ENCODE data around the gene GDF2. TPM values are rescaled to one million over a fixed set of nuclear protein-coding genes. Genes with fewer than 3 reads are reported as not detected.

GDF2 gene
- total and polyA plus RNA-seq, 2 experiments from 2014 or later: not detected

DNA sequence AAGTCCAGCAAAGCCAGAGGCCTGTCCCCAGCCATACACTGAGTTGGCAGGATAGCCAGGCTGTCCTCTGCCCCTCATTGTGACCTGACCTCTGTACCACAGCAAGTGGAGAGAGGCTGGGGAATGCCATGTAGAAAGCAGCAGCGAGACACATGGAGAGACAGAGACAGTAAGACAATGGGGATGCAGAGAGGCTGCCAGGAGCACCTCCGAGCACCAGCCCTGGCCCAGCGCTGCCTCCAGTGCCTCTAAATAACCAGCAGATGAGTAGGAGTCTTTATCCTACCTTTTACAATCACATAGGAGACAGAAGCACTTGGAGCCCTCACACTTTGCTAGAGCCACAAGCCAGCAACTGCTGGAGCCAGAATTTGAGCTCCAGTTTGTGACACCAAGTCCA lies 8.1 kb downstream of the GDF2 start:
- no peaks in the 10 kb centered on the region for H3K9me3 Mint-ChIP-seq
- Histone ChIP-seq H3K9me2 (ENCODE audit: insufficient read depth) (no peaks in the 10 kb centered on the region), H3K27me3 (ENCODE audit: insufficient read depth) (no peaks in the 10 kb centered on the region), H4K20me1 (replicated peaks; ENCODE audit: insufficient read depth) (no peaks in the 10 kb centered on the region), H3K4me1 (ENCODE audit: insufficient read depth) (no peaks in the 10 kb centered on the region), H3K36me3 (ENCODE audit: insufficient read depth) (no peaks in the 10 kb centered on the region), H3K79me2 (replicated peaks; ENCODE audit: insufficient read depth) (no peaks in the 10 kb centered on the region), H3K4me2 (no peak overlapping the region), H3K27ac (ENCODE audit: low read depth) (no peak overlapping the region), H2AFZ (no peak overlapping the region), H3F3A (replicated peaks; ENCODE audit: low read depth) (no peaks in the 10 kb centered on the region), H3K4me3 (no peak overlapping the region)
- ATAC-seq: no peak
- no peaks in the 10 kb centered on the region; the same call in 1 of the 3 replicates for H3K4me1 Mint-ChIP-seq
- no peak for DNase-seq (ENCODE audit: low spot score)
- H3K36me3 Mint-ChIP-seq (ENCODE audit: low read depth): no peaks in the 10 kb centered on the region
- H3K27me3 Mint-ChIP-seq (ENCODE audit: insufficient read depth, low read depth, poor library complexity): peaks cover 1% of the 10 kb centered on the region
- TF ChIP-seq NANOG (IDR thresholded peaks at IDR 0.05; ENCODE audit: borderline replicate concordance): no peak
- TF ChIP-seq, protein P1, sequence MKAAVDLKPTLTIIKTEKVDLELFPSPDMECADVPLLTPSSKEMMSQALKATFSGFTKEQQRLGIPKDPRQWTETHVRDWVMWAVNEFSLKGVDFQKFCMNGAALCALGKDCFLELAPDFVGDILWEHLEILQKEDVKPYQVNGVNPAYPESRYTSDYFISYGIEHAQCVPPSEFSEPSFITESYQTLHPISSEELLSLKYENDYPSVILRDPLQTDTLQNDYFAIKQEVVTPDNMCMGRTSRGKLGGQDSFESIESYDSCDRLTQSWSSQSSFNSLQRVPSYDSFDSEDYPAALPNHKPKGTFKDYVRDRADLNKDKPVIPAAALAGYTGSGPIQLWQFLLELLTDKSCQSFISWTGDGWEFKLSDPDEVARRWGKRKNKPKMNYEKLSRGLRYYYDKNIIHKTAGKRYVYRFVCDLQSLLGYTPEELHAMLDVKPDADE (IDR thresholded peaks at IDR 0.05): no peak
- TF ChIP-seq CREB1 (CRISPR knock-in tag; IDR thresholded peaks at IDR 0.05; ENCODE audit: low read depth): no peak
- no peak overlapping the region for H3K4me3 Mint-ChIP-seq
- no peak overlapping the region for H3K27ac Mint-ChIP-seq

DNA sequence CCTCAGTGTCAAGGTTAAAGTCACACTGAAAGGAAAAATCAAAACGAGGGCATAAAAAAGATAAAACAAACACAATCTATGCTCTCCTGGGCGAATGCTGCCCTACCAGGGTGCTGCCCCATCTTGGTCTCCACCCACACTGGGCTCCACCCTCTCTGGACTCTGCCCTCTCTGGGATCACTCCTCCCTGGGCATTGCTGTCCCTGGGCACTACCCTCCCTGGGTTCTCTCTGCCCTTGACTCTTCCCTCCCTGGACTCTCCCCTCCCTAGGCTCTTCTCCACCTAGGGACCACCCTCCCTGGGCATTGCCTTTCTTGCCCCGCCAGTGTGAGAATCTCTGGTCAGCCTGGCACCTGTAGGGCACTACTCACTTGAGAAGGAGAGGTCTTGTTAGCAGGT lies 8.6 kb downstream of the GDF2 start:
- no peaks in the 10 kb centered on the region for H3K4me1 ChIP-seq (ENCODE audit: insufficient read depth)
- H3K4me3 ChIP-seq: no peak overlapping the region
- H3F3A ChIP-seq (replicated peaks; ENCODE audit: low read depth): no peaks in the 10 kb centered on the region

GRCh38 chr10:47331491-47331890 lies 9.2 kb downstream of the GDF2 start:
- no peak for DNase-seq (ENCODE audit: low spot score)
- Histone ChIP-seq H3K4me2 (no peak overlapping the region), H3K4me3 (no peak overlapping the region), H2AFZ (no peak overlapping the region), H3F3A (replicated peaks; ENCODE audit: low read depth) (no peaks in the 10 kb centered on the region), H3K36me3 (ENCODE audit: insufficient read depth) (no peaks in the 10 kb centered on the region), H3K27ac (ENCODE audit: low read depth) (no peak overlapping the region), H3K4me1 (ENCODE audit: insufficient read depth) (no peaks in the 10 kb centered on the region), H4K20me1 (replicated peaks; ENCODE audit: insufficient read depth) (no peaks in the 10 kb centered on the region), H3K79me2 (replicated peaks; ENCODE audit: insufficient read depth) (no peaks in the 10 kb centered on the region), H3K27me3 (ENCODE audit: insufficient read depth) (no peaks in the 10 kb centered on the region), H3K9me2 (ENCODE audit: insufficient read depth) (no peaks in the 10 kb centered on the region)
- peaks cover 1% of the 10 kb centered on the region for H3K27me3 Mint-ChIP-seq (ENCODE audit: insufficient read depth, low read depth, poor library complexity)
- no peaks in the 10 kb centered on the region for H3K9me3 Mint-ChIP-seq
- H3K36me3 Mint-ChIP-seq (ENCODE audit: low read depth): no peaks in the 10 kb centered on the region
- H3K4me1 Mint-ChIP-seq: peaks cover 3% of the 10 kb centered on the region
- no peak overlapping the region for H3K4me3 Mint-ChIP-seq
- no peak for ATAC-seq
- H3K27ac Mint-ChIP-seq: no peak overlapping the region
- TF ChIP-seq NANOG (IDR thresholded peaks at IDR 0.05; ENCODE audit: borderline replicate concordance) (no peak), CREB1 (CRISPR knock-in tag; IDR thresholded peaks at IDR 0.05; ENCODE audit: low read depth) (no peak), ZNF331 (CRISPR knock-in tag; IDR thresholded peaks at IDR 0.05; ENCODE audit: low read depth) (no peak), JUNB (IDR thresholded peaks at IDR 0.05; ENCODE audit: unreplicated experiment) (no peak)
- TF ChIP-seq, protein P2, sequence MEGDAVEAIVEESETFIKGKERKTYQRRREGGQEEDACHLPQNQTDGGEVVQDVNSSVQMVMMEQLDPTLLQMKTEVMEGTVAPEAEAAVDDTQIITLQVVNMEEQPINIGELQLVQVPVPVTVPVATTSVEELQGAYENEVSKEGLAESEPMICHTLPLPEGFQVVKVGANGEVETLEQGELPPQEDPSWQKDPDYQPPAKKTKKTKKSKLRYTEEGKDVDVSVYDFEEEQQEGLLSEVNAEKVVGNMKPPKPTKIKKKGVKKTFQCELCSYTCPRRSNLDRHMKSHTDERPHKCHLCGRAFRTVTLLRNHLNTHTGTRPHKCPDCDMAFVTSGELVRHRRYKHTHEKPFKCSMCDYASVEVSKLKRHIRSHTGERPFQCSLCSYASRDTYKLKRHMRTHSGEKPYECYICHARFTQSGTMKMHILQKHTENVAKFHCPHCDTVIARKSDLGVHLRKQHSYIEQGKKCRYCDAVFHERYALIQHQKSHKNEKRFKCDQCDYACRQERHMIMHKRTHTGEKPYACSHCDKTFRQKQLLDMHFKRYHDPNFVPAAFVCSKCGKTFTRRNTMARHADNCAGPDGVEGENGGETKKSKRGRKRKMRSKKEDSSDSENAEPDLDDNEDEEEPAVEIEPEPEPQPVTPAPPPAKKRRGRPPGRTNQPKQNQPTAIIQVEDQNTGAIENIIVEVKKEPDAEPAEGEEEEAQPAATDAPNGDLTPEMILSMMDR (conservative IDR thresholded peaks at IDR 0.05; ENCODE audit: low read depth in 2 of 2): no peak

More for the DNA sequence above, 8.6 kb downstream of the GDF2 start:
- no peaks in the 10 kb centered on the region for H3K36me3 Mint-ChIP-seq (ENCODE audit: low read depth)
- ATAC-seq: no peak
- no peak overlapping the region for H3K4me3 Mint-ChIP-seq
- no peak overlapping the region for H3K27ac Mint-ChIP-seq
- H3K4me1 Mint-ChIP-seq: no peaks in the 10 kb centered on the region; the same call in 1 of the 3 replicates
- H3K27me3 Mint-ChIP-seq (ENCODE audit: insufficient read depth, low read depth, poor library complexity): peaks cover 1% of the 10 kb centered on the region
- H3K27me3 ChIP-seq (ENCODE audit: insufficient read depth): no peaks in the 10 kb centered on the region
- no peaks in the 10 kb centered on the region for H4K20me1 ChIP-seq (replicated peaks; ENCODE audit: insufficient read depth)
- no peaks in the 10 kb centered on the region for H3K9me3 Mint-ChIP-seq
- no peak overlapping the region for H3K27ac ChIP-seq (ENCODE audit: low read depth)
- no peaks in the 10 kb centered on the region for H3K9me2 ChIP-seq (ENCODE audit: insufficient read depth)
- TF ChIP-seq CREB1 (CRISPR knock-in tag; IDR thresholded peaks at IDR 0.05; ENCODE audit: low read depth) (no peak), NANOG (IDR thresholded peaks at IDR 0.05; ENCODE audit: borderline replicate concordance) (no peak), ZNF331 (CRISPR knock-in tag; IDR thresholded peaks at IDR 0.05; ENCODE audit: low read depth) (no peak)
- TF ChIP-seq, protein P2 (conservative IDR thresholded peaks at IDR 0.05; ENCODE audit: low read depth in 2 of 2): no peak
- no peaks in the 10 kb centered on the region for H3K36me3 ChIP-seq (ENCODE audit: insufficient read depth)
- no peak for DNase-seq (ENCODE audit: low spot score)
- no peaks in the 10 kb centered on the region for H3K79me2 ChIP-seq (replicated peaks; ENCODE audit: insufficient read depth)
- no peak overlapping the region for H2AFZ ChIP-seq
- H3K4me2 ChIP-seq: no peak overlapping the region

Measured in GM23338 (cell line).